Bronchial epithelial cell (primary cell): ENCODE measurements around the gene S100PBP. TPM values are rescaled to one million over a fixed set of nuclear protein-coding genes. Genes with fewer than 3 reads are reported as not detected.

Source experiments
- DNase-seq: peaks from one replicate; pipeline ENCODE4 v3.0.0-alpha.2; 2010; ENCODE audit warnings: low read depth
- FAIRE-seq: peaks from 2 replicates; lab custom pipeline; 2011; peaks lifted over from hg19 to GRCh38; lab: Jason Lieb, UNC
- H3K27me3 ChIP-seq: 2 replicates; pipeline ENCODE4 v1.5.1; 2011; ENCODE audit warnings: low read length; ENCODE audit not compliant: control insufficient read depth, insufficient read depth
- H3K36me3 ChIP-seq: 2 replicates; pipeline ENCODE4 v1.5.1; 2011; ENCODE audit warnings: low read length; ENCODE audit not compliant: control insufficient read depth, insufficient read depth
- H3K4me3 ChIP-seq: 2 replicates; pipeline ENCODE4 v1.5.1; 2011; ENCODE audit warnings: mild to moderate bottlenecking, low read depth, low read length, control low read depth
- CTCF ChIP-seq: IDR thresholded peaks from 2 replicates; pipeline ENCODE4 v1.5.1; 2011; ENCODE audit warnings: mild to moderate bottlenecking, moderate library complexity, low read length, control low read depth, inconsistent platforms; ENCODE audit not compliant: insufficient read depth, severe bottlenecking
- total RNA-seq: library from RNA; depleted of rRNA; stranded (reverse); fragments of >200 nt; gene quantifications from 2 replicates; pipeline ENCODE4 v1.2.1, GENCODE V29; 2014

The S100PBP gene
- total RNA-seq, result 20.5 and 30.3 TPM in 2 replicates

GRCh38 chr1:32817159-32817814 is at the start of gene S100PBP, which contains the start of gene YARS1:
Gene S100PBP, plus strand, starts transcription at chr1:32817653. Its CDS starts 8,447 bp downstream, at chr1:32826100.
Gene YARS1, minus strand, starts transcription at chr1:32817358. Its CDS starts 114 bp downstream, at chr1:32817244.
- Histone ChIP-seq H3K27me3 (no peaks in the 10 kb centered on the region), H3K36me3 (peaks cover 4% of the 10 kb centered on the region), H3K4me3 (peak within 1 kb of the TSS; percentile 57)
- TF ChIP-seq CTCF, result no peak
- DNase-seq (peak; percentile 84), FAIRE-seq (no peak)

- peaks cover 39% of the 10 kb centered on the region for H3K36me3 ChIP-seq
- FAIRE-seq, result no peak
- H3K4me3 ChIP-seq, result no peak overlapping the region
Observed at GRCh38 chr1:32768110-32768850, 49.2 kb upstream of the S100PBP start.

GRCh38 chr1:32769524-32770220 is 47.8 kb upstream of the S100PBP start:
- DNase-seq, result peak; percentile 64
- TF ChIP-seq CTCF, result no peak
- H3K4me3 ChIP-seq, result no peak overlapping the region

More at GRCh38 chr1:32768110-32768850, 49.2 kb upstream of the S100PBP start:
- no peaks in the 10 kb centered on the region for H3K27me3 ChIP-seq
- no peak for DNase-seq
- TF ChIP-seq CTCF, result no peak

GRCh38 chr1:32770221-32770731 is 47.2 kb upstream of the S100PBP start:
- Histone ChIP-seq H3K36me3 (peaks cover 35% of the 10 kb centered on the region), H3K4me3 (no peak overlapping the region), H3K27me3 (no peaks in the 10 kb centered on the region)
- no peak for TF ChIP-seq CTCF
- DNase-seq (no peak), FAIRE-seq (no peak)

More at GRCh38 chr1:32769524-32770220, 47.8 kb upstream of the S100PBP start:
- FAIRE-seq, result no peak
- Histone ChIP-seq H3K36me3 (peaks cover 40% of the 10 kb centered on the region), H3K27me3 (no peaks in the 10 kb centered on the region)

- DNase-seq (no peak), FAIRE-seq (no peak)
- no peak overlapping the region for H3K4me3 ChIP-seq
- TF ChIP-seq CTCF, result no peak
- peaks cover 38% of the 10 kb centered on the region for H3K36me3 ChIP-seq
- H3K27me3 ChIP-seq, result no peaks in the 10 kb centered on the region
Observed at GRCh38 chr1:32770741-32771548, 46.5 kb upstream of the S100PBP start.
